ENCODE measurements around the gene UNC45A.

The UNC45A gene

DNA sequence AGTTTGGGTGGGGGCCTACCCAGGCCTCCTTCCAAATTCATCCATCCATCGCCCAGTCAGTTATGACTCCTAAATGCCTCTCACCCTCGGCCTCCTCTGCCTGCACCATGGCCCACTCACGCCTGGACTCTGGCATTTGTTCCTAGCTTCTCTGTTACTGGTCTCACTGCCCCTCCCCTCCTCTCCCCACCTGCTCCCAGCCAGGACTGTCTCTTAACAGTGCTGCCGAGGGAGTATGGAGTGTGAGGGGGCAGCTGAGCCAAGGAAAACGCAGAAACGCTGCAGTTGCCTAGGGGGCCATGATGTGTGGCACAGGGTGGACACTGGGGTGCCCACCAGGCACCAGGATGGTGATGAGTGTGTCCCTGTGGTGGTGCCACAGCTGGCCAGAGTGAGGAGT lies 22.7 kb downstream of the UNC45A start:
- in situ Hi-C loops (cut with MboI; ENCODE audit: low sequenced_read_pairs), result no loop called here

DNA sequence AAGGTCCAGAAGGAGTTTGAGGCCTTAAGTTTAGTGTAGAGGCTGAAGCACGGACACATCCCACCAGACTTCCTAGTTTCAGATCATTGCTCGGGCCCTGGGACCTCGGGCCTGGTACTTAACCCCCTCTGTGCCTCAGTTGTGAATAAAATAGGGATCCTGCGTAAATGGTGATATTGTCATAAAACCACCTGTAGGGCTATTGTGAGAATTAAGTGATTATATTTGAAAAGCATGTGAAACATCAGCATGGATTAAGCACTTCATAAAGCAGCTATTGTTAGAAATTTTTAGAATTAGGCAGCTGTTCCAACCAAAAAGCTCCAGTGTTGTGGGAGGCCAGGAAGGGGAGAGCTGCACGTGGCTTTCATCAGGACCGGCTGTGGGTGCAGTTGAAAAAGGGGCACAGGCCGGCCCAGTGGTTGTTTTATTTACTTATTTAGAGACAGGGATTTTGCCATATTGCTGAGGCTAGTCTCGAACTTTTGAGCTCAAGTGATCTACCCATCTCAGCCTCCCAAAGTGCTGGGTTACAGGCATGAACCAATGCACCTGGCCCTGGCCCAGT lies 24.0 kb downstream of the UNC45A start:
- in situ Hi-C loops (cut with MboI; ENCODE audit: low sequenced_read_pairs), result no loop called here

DNA sequence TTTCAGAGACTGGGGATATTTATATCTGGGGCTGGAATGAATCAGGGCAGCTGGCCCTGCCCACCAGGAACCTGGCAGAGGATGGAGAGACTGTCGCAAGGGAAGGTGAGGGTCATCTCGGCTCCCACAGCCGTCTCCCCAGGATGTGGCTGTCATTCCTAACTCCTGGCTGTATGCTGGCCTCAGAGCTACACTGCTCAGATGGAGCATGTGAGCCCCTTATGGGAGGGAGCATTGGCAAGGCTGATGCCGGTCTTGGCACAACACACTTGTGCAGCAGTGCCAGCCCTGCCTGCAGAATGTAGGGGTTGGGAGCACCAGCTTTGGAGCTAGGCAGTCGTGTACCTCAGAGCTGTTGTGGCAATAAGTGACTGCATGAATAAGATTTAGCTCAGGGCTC lies 24.8 kb downstream of the UNC45A start:
- in situ Hi-C loops (cut with MboI; ENCODE audit: low sequenced_read_pairs), result no loop called here

DNA sequence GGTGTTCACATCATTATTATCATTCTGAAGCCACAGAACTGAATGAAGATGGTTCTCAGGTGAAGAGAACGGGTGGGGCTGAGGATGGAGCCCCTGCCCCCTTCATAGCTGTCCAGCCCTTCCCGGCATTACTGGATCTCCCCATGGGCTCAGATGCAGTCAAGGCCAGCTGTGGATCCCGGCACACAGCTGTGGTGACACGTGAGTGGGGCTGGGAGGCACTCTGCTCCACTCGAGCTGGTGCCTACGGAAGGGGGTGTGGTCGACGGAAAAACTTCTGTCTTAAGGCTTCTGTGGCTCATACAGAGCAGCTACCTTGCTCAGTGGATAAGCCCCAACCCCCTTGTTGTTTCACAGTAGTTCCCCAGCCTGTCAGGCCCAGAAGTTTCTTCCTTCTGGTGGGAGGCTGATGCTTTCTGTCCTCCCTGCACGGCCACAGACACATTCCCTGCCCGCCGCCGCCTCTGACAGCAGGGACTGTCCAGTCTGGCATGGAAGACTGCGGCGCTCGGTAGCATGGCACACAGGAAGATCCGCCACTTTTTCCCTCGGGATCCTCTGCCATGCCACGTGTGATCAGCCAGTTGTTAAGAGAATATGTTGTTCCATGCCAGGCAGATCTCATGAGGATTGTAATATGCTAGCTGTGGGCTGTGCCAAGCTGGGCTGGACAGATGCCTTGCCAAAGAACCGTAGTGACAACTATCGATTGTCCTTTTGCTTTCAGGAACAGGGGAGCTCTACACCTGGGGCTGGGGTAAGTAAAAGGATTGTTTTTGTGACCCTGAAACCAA lies 25.4 kb downstream of the UNC45A start:
- in situ Hi-C loops (cut with MboI; ENCODE audit: low sequenced_read_pairs), result no loop called here

DNA sequence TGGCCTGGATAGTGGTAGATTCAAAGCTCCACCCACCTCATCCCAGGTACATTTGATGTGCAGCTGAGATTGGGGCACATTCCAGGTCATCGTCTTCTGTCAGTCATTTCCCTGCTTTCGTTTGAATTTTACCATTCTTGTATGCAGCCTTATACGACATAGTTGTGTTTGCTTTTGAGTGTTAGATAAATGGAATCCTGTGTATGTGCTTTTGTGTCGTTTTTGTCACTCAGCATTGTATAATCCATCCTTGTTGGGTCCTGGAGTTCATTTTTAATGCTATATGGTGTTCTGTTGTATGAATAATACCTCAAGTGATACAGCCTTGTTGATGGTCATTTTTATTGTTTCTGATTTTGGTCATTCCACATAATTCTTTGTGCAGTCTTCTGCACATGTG lies 26.9 kb downstream of the UNC45A start:
- in situ Hi-C loops (cut with MboI; ENCODE audit: low sequenced_read_pairs), result no loop called here

DNA sequence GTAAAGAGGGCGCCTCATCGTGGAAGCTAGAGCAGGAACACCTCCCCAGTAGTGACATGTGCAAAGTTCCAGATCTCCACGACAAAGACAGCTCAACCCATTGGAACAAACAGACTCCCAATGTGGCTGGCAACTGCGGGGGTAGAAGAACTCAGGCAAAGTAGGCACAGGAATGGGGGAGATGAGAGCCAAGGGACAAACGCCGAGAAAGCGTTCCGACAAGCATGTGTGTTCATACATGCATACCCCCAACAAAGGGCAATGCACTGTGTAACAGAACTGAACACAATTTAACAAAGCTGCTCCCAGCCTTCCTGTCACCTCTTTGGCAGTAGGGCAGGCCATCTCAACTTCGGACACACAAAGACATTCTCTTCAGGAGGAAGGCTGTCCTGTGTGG lies 31.2 kb downstream of the UNC45A start:
- in situ Hi-C loops (cut with MboI; ENCODE audit: low sequenced_read_pairs), result no loop called here

DNA sequence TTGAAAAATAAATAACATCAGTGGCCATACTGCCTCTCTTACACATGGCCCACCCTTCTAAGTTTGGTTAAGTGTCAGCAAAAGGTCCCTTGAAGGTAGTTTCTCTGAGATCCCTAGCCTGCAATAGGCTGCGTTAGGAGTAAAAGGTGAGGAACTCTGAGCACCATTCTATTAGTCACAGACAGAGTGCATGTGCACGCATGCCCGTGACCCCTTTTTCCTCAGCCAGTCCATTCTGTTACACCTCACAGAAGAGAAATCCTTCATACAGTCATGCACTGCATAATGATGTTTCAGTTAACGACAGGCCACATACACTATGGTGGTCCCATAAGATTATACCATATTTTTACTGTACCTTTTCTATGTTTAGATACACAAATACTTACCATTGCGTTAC lies 32.1 kb downstream of the UNC45A start:
- in situ Hi-C loops (cut with MboI; ENCODE audit: low sequenced_read_pairs), result no loop called here

DNA sequence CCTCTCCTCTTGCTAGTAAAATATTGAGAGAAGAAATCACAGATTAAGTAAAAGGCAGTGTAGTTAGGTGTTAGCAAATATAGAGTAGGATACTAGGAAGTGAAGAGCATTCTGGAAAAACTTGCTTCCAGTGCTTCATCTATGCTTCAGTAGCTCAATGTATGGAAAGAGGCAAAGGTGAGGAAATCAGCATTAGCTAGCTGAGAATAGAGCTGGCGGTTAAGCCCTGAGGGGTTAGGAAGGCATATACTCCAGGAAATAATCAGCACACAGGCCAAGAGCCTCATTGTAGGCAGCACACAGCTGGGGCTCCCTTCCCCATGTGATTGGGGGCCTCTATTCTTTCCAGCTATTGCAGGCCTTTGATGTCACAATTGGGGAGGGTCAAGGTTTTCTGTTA lies 33.3 kb downstream of the UNC45A start:
- in situ Hi-C loops (cut with MboI; ENCODE audit: low sequenced_read_pairs), result no loop called here

DNA sequence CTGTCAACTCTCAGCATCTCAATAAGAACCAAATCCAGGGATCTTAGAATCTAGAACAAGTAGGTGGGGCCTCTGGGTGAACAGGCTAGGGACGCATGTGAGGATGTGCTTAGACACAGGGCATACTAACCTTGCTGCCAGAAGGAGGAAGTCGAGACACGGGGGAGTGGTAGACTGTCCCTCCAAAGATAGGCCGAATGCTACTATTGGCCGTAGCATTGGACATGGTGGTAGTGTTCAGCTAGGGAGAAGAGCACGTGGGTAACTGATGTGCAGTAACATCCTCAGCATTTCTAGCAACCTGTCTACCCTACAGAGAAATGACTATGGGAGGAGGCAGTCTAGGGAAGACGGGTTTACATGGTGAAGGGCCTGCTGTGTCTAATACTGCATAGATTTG lies 35.2 kb downstream of the UNC45A start:
- in situ Hi-C loops (cut with MboI; ENCODE audit: low sequenced_read_pairs), result no loop called here

DNA sequence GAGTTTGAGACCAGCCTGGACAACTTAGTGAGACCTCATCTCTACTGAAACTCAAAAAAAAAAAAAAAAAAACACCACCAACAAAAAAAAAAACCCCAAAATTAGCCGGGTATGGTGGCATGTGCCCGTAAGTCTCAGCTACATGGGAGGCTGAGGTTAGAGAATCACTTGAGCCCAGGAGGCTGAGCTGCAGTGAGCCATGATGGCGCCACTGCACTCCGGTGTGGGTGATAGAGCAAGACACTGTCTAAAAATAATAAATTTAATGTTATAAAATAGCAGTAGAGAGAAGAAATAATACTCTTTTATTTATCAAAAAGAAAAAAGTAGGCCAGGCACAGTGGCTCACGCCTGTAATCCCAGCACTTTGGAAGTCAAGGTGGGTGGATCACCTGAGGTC lies 37.0 kb downstream of the UNC45A start:
- in situ Hi-C loops (cut with MboI; ENCODE audit: low sequenced_read_pairs), result no loop called here

DNA sequence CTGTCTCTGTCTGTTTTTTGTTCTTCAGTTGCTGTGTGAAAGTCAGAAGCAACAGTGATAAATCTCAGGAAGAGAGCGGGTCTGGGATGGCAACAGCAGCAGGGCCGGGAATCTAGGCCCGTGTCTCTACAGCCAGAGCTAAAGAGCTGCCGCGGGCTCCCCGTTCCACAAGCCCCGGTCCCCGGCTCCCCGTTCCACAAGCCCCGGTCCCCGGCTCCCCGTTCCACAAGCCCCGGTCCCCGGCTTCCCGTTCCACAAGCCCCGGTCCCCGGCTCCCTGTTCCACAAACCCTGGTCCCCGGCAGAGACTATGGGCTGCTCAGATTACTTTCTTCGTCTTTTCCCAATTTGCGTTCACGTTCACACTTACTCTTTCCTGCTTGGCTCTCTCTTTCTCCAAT lies 39.1 kb downstream of the UNC45A start:
- in situ Hi-C loops (cut with MboI; ENCODE audit: low sequenced_read_pairs), result no loop called here

DNA sequence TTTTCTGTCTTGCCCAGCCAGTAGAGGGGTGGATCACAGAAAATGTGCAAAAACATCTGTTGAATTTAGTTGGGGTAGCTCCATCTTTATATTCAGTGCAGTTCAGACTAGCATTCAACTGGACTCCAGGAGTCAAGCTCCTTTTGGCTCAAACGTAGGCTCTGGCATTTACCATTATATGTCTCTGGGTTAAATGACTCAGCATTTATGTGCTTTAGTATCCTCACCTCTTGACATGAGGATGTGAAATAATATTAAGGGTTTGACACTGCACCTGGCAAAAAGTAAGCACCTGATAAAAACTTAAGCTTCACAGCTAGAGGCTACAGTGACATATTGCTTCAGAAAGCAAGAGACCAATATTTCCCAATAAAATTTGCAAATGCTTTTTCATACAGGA lies 44.5 kb downstream of the UNC45A start:
- in situ Hi-C loops (cut with MboI; ENCODE audit: low sequenced_read_pairs), result no loop called here

DNA sequence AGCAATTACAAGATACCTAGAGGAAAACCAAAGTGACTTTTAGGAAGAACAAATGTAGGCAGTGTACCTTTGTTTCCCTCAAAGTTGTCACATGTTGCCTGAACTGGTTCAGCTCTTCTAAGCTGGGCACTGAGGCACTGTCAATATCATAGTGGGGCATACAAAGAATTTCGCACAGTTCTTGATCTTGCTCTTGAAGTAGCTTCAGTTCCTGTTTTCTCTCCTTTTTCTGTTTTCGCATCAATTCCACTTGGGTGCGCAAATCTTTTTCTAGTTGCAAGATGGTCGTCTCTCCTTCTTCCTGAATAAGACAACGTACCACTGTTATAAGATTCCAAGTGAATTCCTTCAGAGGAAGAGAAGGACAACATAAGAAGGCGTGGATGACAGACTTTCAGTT lies 46.6 kb downstream of the UNC45A start:
- in situ Hi-C loops (cut with MboI; ENCODE audit: low sequenced_read_pairs), result no loop called here

DNA sequence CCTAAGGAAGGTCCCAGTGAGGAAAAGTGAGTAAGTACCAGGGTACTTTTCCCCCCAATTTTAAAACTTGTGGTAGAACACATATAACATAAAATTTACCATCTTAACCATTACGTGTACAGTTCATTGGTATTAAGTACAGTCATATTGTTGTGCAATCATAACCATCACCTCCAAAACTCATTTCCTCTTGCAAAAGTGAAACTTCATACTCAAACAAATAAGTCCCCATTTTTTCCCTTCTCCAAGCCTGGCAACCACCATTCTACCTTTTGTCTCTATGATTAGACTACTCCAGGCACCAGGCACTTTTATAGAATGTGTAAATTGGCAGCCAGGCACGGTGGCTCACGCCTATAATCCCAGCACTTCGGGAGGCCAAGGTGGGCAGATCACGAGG lies 47.0 kb downstream of the UNC45A start:
- in situ Hi-C loops (cut with MboI; ENCODE audit: low sequenced_read_pairs), result no loop called here

DNA sequence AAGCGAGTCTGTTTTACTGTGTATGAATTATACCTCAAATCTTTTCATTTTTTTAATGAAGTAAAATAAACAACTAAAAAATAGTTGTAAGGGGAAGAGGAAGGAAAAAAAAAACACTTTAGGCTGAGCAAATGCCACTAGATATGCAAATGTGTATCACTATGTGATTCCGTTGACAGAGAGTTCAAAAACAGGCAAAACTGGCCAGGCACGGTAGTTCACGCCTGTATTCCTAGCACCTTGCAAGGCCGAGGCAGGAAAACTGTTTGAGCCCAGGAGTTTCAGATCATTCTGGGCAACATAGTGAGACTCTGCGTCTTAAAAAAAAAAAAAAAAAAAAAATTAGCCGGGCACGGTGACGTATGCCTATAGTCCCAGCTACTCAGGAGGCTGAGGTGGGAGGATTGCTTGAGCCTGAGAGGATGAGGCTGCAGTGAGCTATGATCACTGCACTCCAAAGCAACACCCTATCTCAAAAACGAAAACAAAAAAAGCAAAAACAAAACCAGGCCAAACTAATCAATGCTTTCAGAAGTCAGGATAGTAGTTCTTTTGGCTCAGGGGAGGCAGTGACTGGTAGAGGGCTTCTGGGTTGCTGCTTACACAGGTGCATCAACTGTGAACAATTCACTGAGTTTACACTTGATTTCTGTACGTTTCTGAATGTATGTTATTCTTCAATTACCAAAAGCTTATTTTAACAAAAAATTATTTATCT lies 51.9 kb downstream of the UNC45A start:
- in situ Hi-C loops (cut with MboI; ENCODE audit: low sequenced_read_pairs), result no loop called here

DNA sequence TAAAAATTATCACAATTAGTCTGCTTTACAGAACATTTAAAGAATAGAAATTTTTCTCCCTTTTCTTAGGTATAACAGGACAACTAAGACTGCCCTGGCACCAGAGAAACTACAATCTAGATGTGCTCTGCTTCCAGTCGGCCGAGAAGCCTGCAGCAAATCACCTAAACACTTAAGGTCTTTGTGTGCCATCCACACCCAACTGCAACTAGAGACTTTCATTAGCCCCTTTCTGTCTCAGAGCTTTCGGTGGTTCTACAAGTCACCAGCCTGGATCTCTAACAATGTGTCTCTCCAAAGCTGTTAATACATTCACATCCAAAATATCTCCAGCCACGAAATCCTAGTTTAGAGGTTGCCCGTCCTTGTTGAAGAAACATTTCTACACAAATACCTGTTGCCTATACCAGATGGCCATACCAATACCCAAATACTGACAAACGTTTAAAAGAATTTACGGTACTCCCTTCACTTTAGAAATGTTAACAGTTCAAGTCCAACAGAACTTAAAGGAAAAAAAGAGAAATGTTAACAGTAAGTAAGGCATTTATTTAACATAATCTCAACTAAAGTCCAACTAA lies 52.6 kb downstream of the UNC45A start:
- in situ Hi-C loops (cut with MboI; ENCODE audit: low sequenced_read_pairs), result no loop called here

DNA sequence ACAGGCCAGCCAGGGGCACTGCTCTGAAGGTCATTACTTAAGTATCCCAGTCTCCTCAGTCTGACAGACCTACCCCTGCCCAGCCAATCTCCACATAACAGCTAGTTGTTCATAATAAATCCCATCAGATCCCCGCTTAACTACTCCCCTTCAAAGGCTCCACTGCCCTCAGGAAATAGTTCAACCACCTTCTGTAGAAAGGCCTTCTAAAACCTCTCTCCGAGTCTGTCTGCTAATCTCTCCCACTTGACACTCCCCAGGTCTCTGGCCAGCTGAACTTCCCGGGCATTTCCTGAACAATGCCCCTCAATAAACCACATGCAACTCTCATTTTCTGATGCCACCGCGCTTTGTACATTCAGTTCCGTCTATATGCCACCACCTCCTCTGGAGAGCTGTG lies 53.2 kb downstream of the UNC45A start:
- in situ Hi-C loops (cut with MboI; ENCODE audit: low sequenced_read_pairs), result no loop called here

DNA sequence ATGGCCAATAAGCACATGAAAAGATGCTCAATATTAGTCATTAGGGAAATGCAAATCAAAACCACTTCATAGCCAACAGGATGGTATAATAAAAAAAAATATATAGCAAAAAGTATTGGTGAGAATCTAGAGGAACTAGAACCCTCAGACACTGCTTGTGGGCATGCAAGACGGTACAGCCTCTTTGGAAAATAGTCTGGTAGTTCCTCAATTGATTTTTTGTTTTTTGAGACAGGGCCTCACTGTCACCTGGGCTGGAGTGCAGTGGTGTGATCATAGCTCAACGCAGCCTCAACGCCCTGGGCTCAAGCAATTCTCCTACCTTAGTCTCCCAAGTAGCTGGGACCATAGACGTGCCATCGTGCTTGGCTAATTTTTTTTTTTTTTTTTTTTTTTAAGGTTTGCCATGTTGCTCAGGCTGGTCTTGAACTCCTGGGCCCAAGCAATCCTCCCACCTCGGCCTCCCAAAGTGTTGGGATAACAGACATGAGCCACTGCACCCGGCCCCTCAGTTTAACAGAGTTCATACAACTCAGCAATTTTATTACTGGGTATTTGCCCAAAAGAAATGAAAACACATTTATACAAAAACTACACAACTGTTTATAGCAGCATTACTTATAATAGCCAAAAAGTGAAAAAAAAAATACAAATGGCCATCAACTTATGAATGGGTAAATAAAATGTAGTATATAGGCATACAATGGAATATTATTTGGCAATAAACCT lies 54.1 kb downstream of the UNC45A start:
- in situ Hi-C loops (cut with MboI; ENCODE audit: low sequenced_read_pairs), result no loop called here

DNA sequence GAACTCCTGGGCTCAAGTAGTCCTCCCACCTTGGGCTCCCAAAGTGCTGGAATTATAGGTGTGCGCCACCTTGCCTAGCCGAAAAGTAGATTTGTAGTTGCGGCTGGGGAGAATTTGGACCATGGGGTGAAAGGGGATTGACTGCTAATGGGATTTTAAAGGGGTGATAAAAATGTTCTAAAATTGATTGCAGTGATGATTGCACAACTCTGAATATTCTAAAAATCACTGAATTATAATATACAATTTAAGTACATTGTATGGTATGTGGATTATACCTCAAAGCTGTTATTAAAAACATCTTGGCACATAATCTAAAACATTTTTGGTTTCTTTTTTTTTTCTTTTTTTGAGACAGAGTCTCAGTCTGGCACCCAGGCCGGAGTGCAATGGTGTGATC lies 55.4 kb downstream of the UNC45A start:
- in situ Hi-C loops (cut with MboI; ENCODE audit: low sequenced_read_pairs), result no loop called here

DNA sequence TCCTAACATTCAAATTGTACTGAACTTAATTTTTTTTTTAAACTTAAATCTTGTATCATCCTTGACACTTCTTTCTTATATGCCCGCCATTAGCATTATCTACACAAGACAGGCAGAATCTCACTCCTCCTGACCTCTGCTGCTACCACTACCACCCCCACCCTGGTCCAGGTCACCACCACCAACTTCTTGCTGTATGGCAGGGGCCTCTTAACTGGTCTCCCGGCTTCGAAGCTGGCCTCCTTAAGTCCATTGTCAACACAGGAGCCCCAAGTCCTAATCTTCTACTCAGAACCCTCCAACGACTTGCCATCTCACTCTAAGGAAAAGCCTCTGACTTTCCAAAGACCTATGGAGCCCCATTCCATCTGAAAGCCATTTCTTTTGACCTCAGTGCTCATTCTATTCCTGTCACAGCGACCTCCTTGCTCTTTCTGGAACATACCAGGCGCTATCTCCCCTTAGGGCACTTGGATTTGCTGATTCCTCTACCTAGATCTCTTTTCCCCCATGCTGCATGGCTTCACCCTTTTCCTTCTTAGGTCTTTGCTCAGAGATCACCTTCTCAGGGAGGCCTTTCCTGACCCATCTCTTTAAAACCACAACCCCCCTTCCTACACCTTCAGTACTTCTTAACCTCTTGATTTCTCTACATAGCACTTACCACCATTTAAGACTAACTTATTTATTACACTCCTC lies 56.7 kb downstream of the UNC45A start:
- in situ Hi-C loops (cut with MboI; ENCODE audit: low sequenced_read_pairs), result no loop called here

DNA sequence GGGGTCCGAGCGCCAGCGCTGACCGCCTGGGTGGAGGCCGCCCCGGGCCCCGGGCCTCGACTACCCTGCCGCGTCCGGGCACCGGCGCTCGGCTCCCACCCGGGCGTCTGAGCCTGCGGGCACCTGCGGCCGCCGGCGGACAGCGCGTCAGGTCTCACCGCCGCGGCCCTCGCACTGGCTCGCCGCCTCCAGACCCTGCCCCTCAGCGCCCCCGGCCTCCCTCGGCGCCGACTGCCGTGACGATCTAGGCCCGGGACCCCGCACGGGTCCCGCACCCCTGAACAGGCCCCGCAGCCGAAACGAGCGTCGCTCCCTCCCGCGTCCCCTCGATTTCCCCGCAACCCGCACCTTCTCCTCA lies 59.0 kb downstream of the UNC45A start:
- in situ Hi-C loops (cut with MboI; ENCODE audit: low sequenced_read_pairs), result no loop called here

All from HL-60/S4 treated with phorbol 12-myristate 13-acetate at 8.2 ng/mL for 4 days and 3 days (cell line).